WTC11 (cell line): ENCODE measurements around the gene UFSP2. TPM values are rescaled to one million over a fixed set of nuclear protein-coding genes. Genes with fewer than 3 reads are reported as not detected.

Experiments
- CBFB ChIP-seq: sonication (generic); formaldehyde crosslinking; IDR thresholded peaks from 2 replicates; pipeline ENCODE4 v1.8.1; 2022; ENCODE audit warnings: mild to moderate bottlenecking, low read depth, missing genetic modification reagents
- CREB1 ChIP-seq: sonication (generic); formaldehyde crosslinking; IDR thresholded peaks from 2 replicates; pipeline ENCODE4 v1.8.0; 2023; ENCODE audit warnings: mild to moderate bottlenecking, missing genetic modification reagents
- FOXK1 ChIP-seq: sonication (generic); formaldehyde crosslinking; IDR thresholded peaks from 2 replicates; pipeline ENCODE4 v1.8.0; 2022; ENCODE audit warnings: mild to moderate bottlenecking, moderate library complexity, missing genetic modification reagents
- FOXP1 ChIP-seq: sonication (generic); formaldehyde crosslinking; IDR thresholded peaks from 2 replicates; pipeline ENCODE4 v1.8.0; 2022; ENCODE audit warnings: missing genetic modification reagents, mild to moderate bottlenecking, moderate library complexity, borderline replicate concordance
- MLX ChIP-seq: sonication (generic); formaldehyde crosslinking; IDR thresholded peaks from 2 replicates; pipeline ENCODE4 v1.8.1; 2023; ENCODE audit warnings: mild to moderate bottlenecking, missing genetic modification reagents, moderate library complexity
- MYBL2 ChIP-seq: sonication (generic); formaldehyde crosslinking; IDR thresholded peaks from 2 replicates; pipeline ENCODE4 v1.8.1; 2023; ENCODE audit warnings: mild to moderate bottlenecking, moderate library complexity, missing genetic modification reagents
- NR1H2 ChIP-seq: sonication (generic); formaldehyde crosslinking; IDR thresholded peaks from 2 replicates; pipeline ENCODE4 v1.9.0; 2021; ENCODE audit warnings: mild to moderate bottlenecking, moderate library complexity, missing genetic modification reagents
- PRDM15 ChIP-seq: sonication (generic); formaldehyde crosslinking; IDR thresholded peaks from 2 replicates; pipeline ENCODE4 v1.8.0; 2022; ENCODE audit warnings: missing genetic modification reagents
- SP1 ChIP-seq: sonication (generic); formaldehyde crosslinking; conservative IDR thresholded peaks from 2 replicates; pipeline ENCODE4 v1.8.1; 2022; ENCODE audit warnings: missing genetic modification reagents
- STAT6 ChIP-seq: sonication (generic); formaldehyde crosslinking; conservative IDR thresholded peaks from 2 replicates; pipeline ENCODE4 v1.8.1; 2023; ENCODE audit warnings: mild to moderate bottlenecking, low read depth, missing genetic modification reagents, moderate library complexity
- TEAD1 ChIP-seq: sonication (generic); formaldehyde crosslinking; IDR thresholded peaks from 2 replicates; pipeline ENCODE4 v1.8.0; 2022; ENCODE audit warnings: mild to moderate bottlenecking, missing genetic modification reagents
- USF1 ChIP-seq: sonication (generic); formaldehyde crosslinking; IDR thresholded peaks from 2 replicates; pipeline ENCODE4 v1.8.0; 2022; ENCODE audit warnings: mild to moderate bottlenecking, missing genetic modification reagents
- ZNF219 ChIP-seq: sonication (generic); formaldehyde crosslinking; IDR thresholded peaks from 2 replicates; pipeline ENCODE4 v1.8.0; 2023; ENCODE audit warnings: missing genetic modification reagents, mild to moderate bottlenecking, borderline replicate concordance
- ZNF416 ChIP-seq: fragments of 250-450 bp; sonication (Bioruptor Pico); IDR thresholded peaks from 2 replicates; pipeline ENCODE4 v1.9.0; 2021; ENCODE audit warnings: mild to moderate bottlenecking, inconsistent platforms
- ZNF425 ChIP-seq: fragments of 250-450 bp; sonication (Bioruptor Pico); conservative IDR thresholded peaks from 2 replicates; pipeline ENCODE4 v1.9.0; 2021; ENCODE audit warnings: mild to moderate bottlenecking
- ZNF512 ChIP-seq: sonication (generic); formaldehyde crosslinking; IDR thresholded peaks from 2 replicates; pipeline ENCODE4 v1.8.1; 2022; ENCODE audit warnings: missing genetic modification reagents, borderline replicate concordance
- total RNA-seq: library from RNA; stranded (reverse); gene quantifications from 3 replicates; pipeline ENCODE4 v1.2.3, GENCODE V29; 2021

The UFSP2 gene
- total RNA-seq, 1 experiment from 2014 or later = 30.8 TPM

GRCh38 chr4:185425647-185426352, at the start of gene UFSP2 (continued):
- TF ChIP-seq ZNF416 (CRISPR knock-in tag) = peak; percentile 58; the same call in 1 of the 2 replicates
- peak; percentile 61; the same call in 1 of the 2 replicates for TF ChIP-seq FOXP1
- TF ChIP-seq PRDM15 (CRISPR knock-in tag) = no peak
- no peak for TF ChIP-seq ZNF425 (CRISPR knock-in tag)
- TF ChIP-seq CBFB (CRISPR knock-in tag) = no peak
- no peak for TF ChIP-seq ZNF219
- 0 out of 2 replicates have a peak, but pooled peaks have one; percentile 10 for TF ChIP-seq CREB1 (CRISPR knock-in tag)
- 0 out of 2 replicates have a peak, but pooled peaks have one; percentile 48 for TF ChIP-seq USF1 (CRISPR knock-in tag)
- peak; percentile 83 for TF ChIP-seq SP1 (CRISPR knock-in tag)
- peak; percentile 91 for TF ChIP-seq FOXK1 (CRISPR knock-in tag)
- TF ChIP-seq MYBL2 (CRISPR knock-in tag) = 0 out of 2 replicates have a peak, but pooled peaks have one; percentile 52
- TF ChIP-seq ZNF512 = no peak
- 0 out of 2 replicates have a peak, but pooled peaks have one; percentile 67 for TF ChIP-seq MLX
- no peak for TF ChIP-seq STAT6 (CRISPR knock-in tag)
- peak; percentile 62; the same call in 1 of the 2 replicates for TF ChIP-seq TEAD1 (CRISPR knock-in tag)
- no peak for TF ChIP-seq NR1H2
